ENCODE results near the gene RFX8. TPM values are rescaled to one million over a fixed set of nuclear protein-coding genes. Genes with fewer than 3 reads are reported as not detected.

RFX8 gene
- total and polyA plus RNA-seq, 3 experiments from 2014 or later = not detected

DNA sequence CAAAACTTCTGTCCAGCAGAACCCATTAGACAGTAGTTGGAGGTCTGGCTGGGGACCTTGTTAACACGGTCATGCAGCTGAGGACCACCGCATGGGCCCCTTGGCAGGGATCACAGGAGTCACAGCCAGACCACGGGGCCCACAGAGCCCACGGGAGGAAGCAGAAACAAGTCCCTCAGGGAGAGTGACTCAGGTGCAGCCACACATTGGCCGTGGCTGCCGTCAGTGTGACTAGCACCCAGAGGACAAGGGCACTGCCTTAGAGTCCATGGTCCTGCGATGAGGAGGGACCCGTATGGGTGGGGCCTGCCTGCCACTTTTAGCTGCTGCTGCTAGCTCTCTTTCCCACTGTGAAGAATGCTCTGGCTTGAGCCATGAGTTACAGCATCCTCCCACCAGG is 5.9 kb upstream of the RFX8 start:
- no peak overlapping the region for H3K27ac ChIP-seq (ENCODE audit: low read depth, low read length)
- CTCF ChIA-PET = no interaction called here

DNA sequence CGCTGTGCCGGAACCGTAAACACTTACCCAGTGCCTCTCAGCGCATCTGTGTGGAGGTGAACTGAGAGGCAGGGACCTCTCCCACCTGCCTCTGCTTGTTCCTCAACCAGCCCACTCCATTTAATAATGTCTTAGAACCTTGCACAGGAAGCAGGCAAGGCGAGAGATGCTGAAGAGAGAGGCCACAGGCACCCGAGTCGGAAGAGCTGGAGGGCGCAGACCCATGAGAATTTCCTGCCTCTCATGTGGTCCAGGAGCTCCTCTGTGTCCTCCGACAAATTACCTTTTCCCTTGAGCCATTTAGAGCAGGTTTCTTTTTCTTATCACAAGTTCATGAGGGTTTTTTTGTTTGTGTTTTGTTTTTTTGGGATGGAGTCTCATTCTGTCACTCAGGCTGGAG is 4.9 kb upstream of the RFX8 start:
- Histone ChIP-seq H3K9me3 (ENCODE audit: low read length) (no peaks in the 10 kb centered on the region), H3K27me3 (ENCODE audit: insufficient read depth, low read length, poor library complexity, severe bottlenecking) (no peaks in the 10 kb centered on the region), H3K4me1 (ENCODE audit: insufficient read depth, low read length) (no peaks in the 10 kb centered on the region), H3K27ac (ENCODE audit: low read depth, low read length) (no peak overlapping the region), H3K4me3 (ENCODE audit: low read length) (no peak overlapping the region), H3K36me3 (ENCODE audit: insufficient read depth, low read length) (no peaks in the 10 kb centered on the region)
- ChIA-PET CTCF (no interaction called here), POLR2A (no interaction called here)
- no peaks in the 10 kb centered on the region for H3K36me3 Mint-ChIP-seq
- peak overlapping the region in 1 of 8 donors; percentile 47 for H3K27ac Mint-ChIP-seq
- H3K4me1 Mint-ChIP-seq = peaks cover 5 to 13% (median 6%) of the 10 kb centered on the region in 3 donors
- DNase-seq = no peak
- no peaks in the 10 kb centered on the region for H3K9me3 Mint-ChIP-seq
- H3K27me3 Mint-ChIP-seq = peaks cover 10 to 27% of the 10 kb centered on the region in 2 donors
- H3K4me3 Mint-ChIP-seq = no peak overlapping the region

More for the DNA sequence above, 5.9 kb upstream of the RFX8 start:
- no peaks in the 10 kb centered on the region for H3K36me3 ChIP-seq (ENCODE audit: insufficient read depth, low read length)
- POLR2A ChIA-PET = no interaction called here
- Mint-ChIP-seq H3K36me3 (no peaks in the 10 kb centered on the region), H3K4me3 (no peak overlapping the region), H3K4me1 (peaks cover 0 to 7% (median 0%) of the 10 kb centered on the region in 3 donors), H3K9me3 (no peaks in the 10 kb centered on the region), H3K27ac (no peak overlapping the region), H3K27me3 (peaks cover 10 to 22% of the 10 kb centered on the region in 2 donors)
- no peak overlapping the region for H3K4me3 ChIP-seq (ENCODE audit: low read length)
- no peak for DNase-seq
- H3K4me1 ChIP-seq (ENCODE audit: insufficient read depth, low read length) = no peaks in the 10 kb centered on the region
- H3K9me3 ChIP-seq (ENCODE audit: low read length) = no peaks in the 10 kb centered on the region
- H3K27me3 ChIP-seq (ENCODE audit: insufficient read depth, low read length, poor library complexity, severe bottlenecking) = no peaks in the 10 kb centered on the region

DNA sequence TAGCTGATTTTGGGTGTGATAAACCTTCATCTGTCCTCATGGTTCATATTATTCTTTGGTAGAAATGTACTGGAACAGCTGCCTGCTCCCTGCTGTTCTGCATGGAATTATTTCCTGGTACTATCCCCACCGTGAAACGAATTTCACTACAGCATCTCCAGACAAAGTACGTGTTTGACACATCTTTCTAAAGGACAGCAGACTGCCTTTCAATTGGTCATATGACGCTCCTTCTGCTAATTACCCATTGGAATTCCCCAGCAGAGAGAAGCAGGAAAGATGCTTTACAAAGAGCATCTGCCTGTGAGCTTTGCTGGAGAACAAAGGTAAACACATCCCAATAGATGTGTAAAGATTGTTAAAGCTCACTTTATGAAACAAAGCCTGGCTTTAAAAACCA is 4.4 kb upstream of the RFX8 start:
- no peak overlapping the region for H3K4me3 ChIP-seq (ENCODE audit: low read length)
- POLR2A ChIA-PET = no interaction called here
- H3K9me3 Mint-ChIP-seq = no peaks in the 10 kb centered on the region

DNA sequence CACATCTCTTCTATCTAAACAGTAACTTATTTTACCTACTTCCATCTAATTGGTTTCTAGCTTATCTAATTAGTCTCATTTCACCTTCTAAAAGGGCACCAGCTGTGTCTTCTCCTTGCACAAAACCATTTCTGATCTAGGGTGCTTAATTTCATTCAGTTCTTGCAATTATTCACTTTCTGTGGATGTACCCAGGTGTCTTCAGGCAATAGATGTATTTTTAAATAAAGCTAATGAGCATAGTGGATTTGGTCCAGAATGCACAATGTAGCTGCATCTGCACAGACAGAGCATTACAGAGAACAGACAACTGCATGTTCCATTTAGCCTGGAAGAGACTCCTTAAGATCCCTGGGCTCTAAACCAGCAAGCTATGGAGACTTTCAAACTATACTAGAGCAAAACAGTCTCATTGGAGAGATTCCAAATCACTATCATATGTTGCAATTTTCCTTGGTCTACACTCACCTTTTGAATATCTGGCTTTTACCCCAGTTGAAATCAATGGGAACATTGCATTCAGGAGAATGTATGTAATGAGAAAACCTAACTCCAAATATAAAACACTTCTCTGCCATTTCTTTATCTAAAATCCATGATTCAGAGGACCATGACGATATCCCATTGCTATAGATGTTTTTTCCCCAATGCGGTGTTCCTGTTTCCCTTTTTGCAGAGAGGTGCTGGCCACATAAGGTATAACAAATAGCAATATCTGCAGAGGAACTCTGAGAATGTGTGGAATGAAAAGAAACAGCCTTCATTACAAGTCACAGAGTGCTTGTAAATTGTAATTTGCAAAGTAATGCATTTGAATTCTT is 3.5 kb upstream of the RFX8 start:
- peaks cover 11 to 31% of the 10 kb centered on the region in 2 donors for H3K27me3 Mint-ChIP-seq

More for the DNA sequence above, 4.4 kb upstream of the RFX8 start:
- CTCF ChIA-PET = no interaction called here
- no peaks in the 10 kb centered on the region for H3K9me3 ChIP-seq (ENCODE audit: low read length)
- no peaks in the 10 kb centered on the region for H3K36me3 ChIP-seq (ENCODE audit: insufficient read depth, low read length)
- H3K27ac Mint-ChIP-seq = no peak overlapping the region
- H3K4me1 Mint-ChIP-seq = peaks cover 7 to 18% (median 8%) of the 10 kb centered on the region in 3 donors
- H3K36me3 Mint-ChIP-seq = no peaks in the 10 kb centered on the region
- H3K4me1 ChIP-seq (ENCODE audit: insufficient read depth, low read length) = no peaks in the 10 kb centered on the region
- no peak overlapping the region for H3K27ac ChIP-seq (ENCODE audit: low read depth, low read length)
- no peaks in the 10 kb centered on the region for H3K27me3 ChIP-seq (ENCODE audit: insufficient read depth, low read length, poor library complexity, severe bottlenecking)
- DNase-seq = no peak
- H3K27me3 Mint-ChIP-seq = peaks cover 11 to 28% of the 10 kb centered on the region in 2 donors
- H3K4me3 Mint-ChIP-seq = no peak overlapping the region

DNA sequence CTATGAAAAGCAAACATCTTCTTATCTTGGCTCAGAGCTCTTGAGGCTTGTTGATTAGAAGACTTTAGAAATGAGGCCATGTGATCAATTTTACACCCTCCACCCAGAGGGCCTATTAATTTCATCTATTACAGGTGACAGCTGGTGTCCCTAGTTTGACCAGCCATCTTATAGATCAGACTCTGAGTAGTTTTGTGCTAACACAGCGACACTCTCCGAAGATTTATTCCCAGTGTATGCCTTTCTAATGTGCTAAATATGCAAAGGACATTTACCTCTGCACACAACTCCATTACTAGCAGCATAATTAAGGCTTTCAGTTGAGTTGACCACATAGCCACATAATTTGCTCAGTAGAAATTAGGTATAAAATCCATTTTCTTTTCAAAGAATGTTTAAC is 2.6 kb upstream of the RFX8 start:
- H3K4me3 Mint-ChIP-seq = no peak overlapping the region
- no peak overlapping the region for H3K4me3 ChIP-seq (ENCODE audit: low read length)
- no peak for DNase-seq
- H3K27ac Mint-ChIP-seq = no peak overlapping the region
- H3K4me1 ChIP-seq (ENCODE audit: insufficient read depth, low read length) = peaks cover 6% of the 10 kb centered on the region
- H3K9me3 Mint-ChIP-seq = no peaks in the 10 kb centered on the region
- no peak overlapping the region for H3K27ac ChIP-seq (ENCODE audit: low read depth, low read length)
- peaks cover 11 to 38% of the 10 kb centered on the region in 2 donors for H3K27me3 Mint-ChIP-seq
- H3K36me3 Mint-ChIP-seq = no peaks in the 10 kb centered on the region
- peaks cover 10 to 18% (median 12%) of the 10 kb centered on the region in 3 donors for H3K4me1 Mint-ChIP-seq
- CTCF ChIA-PET = no interaction called here
- POLR2A ChIA-PET = interaction anchor here (0.6 kb wide), 1 partner anchor 8 kb away, joined by 3 read pairs; no protein-coding TSS in a partner anchor
- H3K9me3 ChIP-seq (ENCODE audit: low read length) = no peaks in the 10 kb centered on the region
- no peaks in the 10 kb centered on the region for H3K27me3 ChIP-seq (ENCODE audit: insufficient read depth, low read length, poor library complexity, severe bottlenecking)
- no peaks in the 10 kb centered on the region for H3K36me3 ChIP-seq (ENCODE audit: insufficient read depth, low read length)

More for the DNA sequence above, 3.5 kb upstream of the RFX8 start:
- Mint-ChIP-seq H3K36me3 (no peaks in the 10 kb centered on the region), H3K4me1 (peaks cover 10 to 18% (median 12%) of the 10 kb centered on the region in 3 donors), H3K27ac (no peak overlapping the region), H3K4me3 (no peak overlapping the region), H3K9me3 (no peaks in the 10 kb centered on the region)
- no peaks in the 10 kb centered on the region for H3K9me3 ChIP-seq (ENCODE audit: low read length)
- no peak overlapping the region for H3K4me3 ChIP-seq (ENCODE audit: low read length)
- no peak overlapping the region for H3K27ac ChIP-seq (ENCODE audit: low read depth, low read length)
- H3K27me3 ChIP-seq (ENCODE audit: insufficient read depth, low read length, poor library complexity, severe bottlenecking) = no peaks in the 10 kb centered on the region
- ChIA-PET POLR2A (no interaction called here), CTCF (no interaction called here)
- H3K36me3 ChIP-seq (ENCODE audit: insufficient read depth, low read length) = no peaks in the 10 kb centered on the region
- no peak for DNase-seq
- peaks cover 5% of the 10 kb centered on the region for H3K4me1 ChIP-seq (ENCODE audit: insufficient read depth, low read length)

DNA sequence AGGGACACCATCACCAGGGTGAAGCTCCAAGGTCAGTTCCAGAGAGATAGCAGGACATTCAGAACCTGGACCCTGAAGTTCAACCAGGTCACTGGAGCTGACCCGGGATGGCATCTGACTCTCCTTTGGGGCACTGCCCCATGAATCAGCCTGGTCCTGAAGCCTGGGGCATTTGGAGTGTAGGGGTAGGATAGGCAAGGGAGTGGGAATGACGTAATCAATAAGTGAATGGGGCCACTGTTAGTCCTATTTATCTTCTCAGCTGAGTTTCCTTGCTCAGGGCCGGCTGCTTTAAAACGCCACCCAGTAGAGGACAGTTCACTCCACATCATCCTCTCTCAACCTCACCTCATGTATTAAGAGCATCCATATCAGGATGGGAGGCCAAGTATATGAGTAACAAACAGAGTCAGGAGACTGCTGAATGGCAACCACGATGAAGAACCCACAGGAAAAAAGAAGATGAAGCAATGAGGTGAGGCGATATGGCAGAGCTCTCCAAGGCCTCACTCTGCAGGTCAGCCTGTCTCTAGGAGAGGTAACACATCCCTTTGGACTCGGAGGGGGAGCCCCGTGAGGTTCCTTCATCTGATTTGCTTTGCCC is 1.8 kb upstream of the RFX8 start:
- peaks cover 10 to 39% of the 10 kb centered on the region in 2 donors for H3K27me3 Mint-ChIP-seq
- no peaks in the 10 kb centered on the region for H3K9me3 Mint-ChIP-seq
- Histone ChIP-seq H3K27ac (ENCODE audit: low read depth, low read length) (no peak overlapping the region), H3K36me3 (ENCODE audit: insufficient read depth, low read length) (no peaks in the 10 kb centered on the region), H3K4me1 (ENCODE audit: insufficient read depth, low read length) (peaks cover 6% of the 10 kb centered on the region), H3K4me3 (ENCODE audit: low read length) (no peak overlapping the region), H3K9me3 (ENCODE audit: low read length) (no peaks in the 10 kb centered on the region), H3K27me3 (ENCODE audit: insufficient read depth, low read length, poor library complexity, severe bottlenecking) (no peaks in the 10 kb centered on the region)
- no peak overlapping the region for H3K4me3 Mint-ChIP-seq
- ChIA-PET POLR2A (interaction anchor here (0.6 kb wide), 1 partner anchor 9 kb away, joined by 3 read pairs; no protein-coding TSS in a partner anchor), CTCF (no interaction called here)
- H3K36me3 Mint-ChIP-seq = no peaks in the 10 kb centered on the region
- H3K27ac Mint-ChIP-seq = peak overlapping the region in 1 of 8 donors; percentile 38
- peaks cover 10 to 18% (median 12%) of the 10 kb centered on the region in 3 donors for H3K4me1 Mint-ChIP-seq
- no peak for DNase-seq

DNA sequence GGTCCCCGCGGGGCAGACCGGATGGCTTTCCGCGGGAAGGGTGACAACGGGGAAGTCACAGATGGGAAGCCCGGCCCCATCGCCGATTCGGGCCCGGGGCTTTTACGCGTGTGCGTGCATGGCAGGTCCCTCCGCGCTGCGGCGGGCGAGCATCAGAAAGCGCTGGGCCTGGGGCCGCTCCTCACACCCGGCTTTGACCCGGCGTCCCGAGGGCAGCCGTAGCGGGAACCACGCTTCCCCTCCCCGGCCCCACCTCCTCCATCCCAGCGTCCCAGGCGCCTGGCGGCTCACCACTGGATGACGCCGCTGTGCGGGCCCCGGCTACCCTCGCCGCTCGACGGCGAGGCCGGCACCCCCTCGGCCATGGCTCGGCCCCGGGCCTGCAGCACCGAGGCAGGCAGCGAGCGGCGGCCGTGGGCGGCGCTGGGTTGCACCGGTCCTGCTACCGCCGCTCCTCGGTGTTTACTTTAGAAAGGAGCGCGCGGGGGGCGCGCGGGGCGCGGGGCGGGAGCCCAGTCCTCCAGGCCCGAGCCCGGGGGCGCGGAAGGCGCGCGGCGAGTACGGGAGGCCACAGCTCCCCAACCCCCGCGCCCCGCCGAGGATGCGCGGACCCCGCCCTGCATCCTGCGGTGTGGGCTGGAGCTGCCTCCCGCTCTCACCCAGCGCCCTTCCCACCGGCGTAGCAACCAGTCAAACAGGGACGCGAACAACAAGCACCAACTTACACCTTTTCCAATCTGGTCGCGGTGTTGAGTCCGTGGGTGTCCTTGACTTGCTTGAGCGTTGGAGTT is 806 bp downstream of the RFX8 start:
- Mint-ChIP-seq H3K4me3 (peak overlapping the region; percentile 81 to 94 (median 86)), H3K4me1 (peaks cover 10 to 12% (median 11%) of the 10 kb centered on the region in 3 donors), H3K9me3 (no peaks in the 10 kb centered on the region), H3K27ac (peak overlapping the region in 2 of 8 donors; percentile 61 to 64), H3K36me3 (no peaks in the 10 kb centered on the region), H3K27me3 (peaks cover 8 to 27% of the 10 kb centered on the region in 2 donors)
- Histone ChIP-seq H3K27ac (ENCODE audit: low read depth, low read length) (no peak overlapping the region), H3K36me3 (ENCODE audit: insufficient read depth, low read length) (no peaks in the 10 kb centered on the region), H3K27me3 (ENCODE audit: insufficient read depth, low read length, poor library complexity, severe bottlenecking) (no peaks in the 10 kb centered on the region), H3K4me3 (ENCODE audit: low read length) (peak overlapping the region; percentile 30), H3K4me1 (ENCODE audit: insufficient read depth, low read length) (peaks cover 6% of the 10 kb centered on the region), H3K9me3 (ENCODE audit: low read length) (no peaks in the 10 kb centered on the region)
- DNase-seq = peak in 1 of 5 donors; percentile 26
- ChIA-PET CTCF (interaction anchor here (1.1 kb wide), 1 partner anchor 358 kb away, joined by 6 read pairs; no protein-coding TSS in a partner anchor), POLR2A (interaction anchor here (0.9 kb wide), 1 partner anchor 14 kb away, joined by 3 read pairs; no protein-coding TSS in a partner anchor)

Measured in CD8-positive, alpha-beta memory T cell (primary cell).